Ishikawa (cell line): ENCODE data around the gene SYNPO.

ENCODE experiments used
- CEBPB ChIP-seq: IDR thresholded peaks from 2 replicates; pipeline ENCODE4 v1.6.1; 2012
- CREB1 ChIP-seq: IDR thresholded peaks from 2 replicates; pipeline ENCODE4 v1.6.1; 2012; ENCODE audit warnings: low read depth
- EGR1 ChIP-seq: IDR thresholded peaks from 2 replicates; pipeline ENCODE4 v1.6.1; 2012
- EP300 ChIP-seq: IDR thresholded peaks from 2 replicates; pipeline ENCODE4 v1.6.1; 2012; ENCODE audit warnings: borderline replicate concordance
- FOXM1 ChIP-seq: IDR thresholded peaks from 2 replicates; pipeline ENCODE4 v1.6.1; 2012; ENCODE audit warnings: low read depth, borderline replicate concordance
- MAX ChIP-seq: IDR thresholded peaks from 2 replicates; pipeline ENCODE4 v1.6.1; 2012
- NFIC ChIP-seq: IDR thresholded peaks from 2 replicates; pipeline ENCODE4 v1.6.1; 2012
- RAD21 ChIP-seq: IDR thresholded peaks from 2 replicates; pipeline ENCODE4 v1.6.1; 2012; ENCODE audit warnings: low read depth
- REST ChIP-seq: IDR thresholded peaks from 2 replicates; pipeline ENCODE4 v1.6.1; 2012; ENCODE audit warnings: low read depth, mild to moderate bottlenecking
- TAF1 ChIP-seq: IDR thresholded peaks from 2 replicates; pipeline ENCODE4 v1.6.1; 2012; ENCODE audit warnings: low read depth, mild to moderate bottlenecking
- TCF12 ChIP-seq: IDR thresholded peaks from 2 replicates; pipeline ENCODE4 v1.6.1; 2012; ENCODE audit warnings: low read depth
- TEAD4 ChIP-seq: IDR thresholded peaks from 2 replicates; pipeline ENCODE4 v1.6.1; 2012
- YY1 ChIP-seq: IDR thresholded peaks from 2 replicates; pipeline ENCODE4 v1.6.1; 2012; ENCODE audit warnings: low read depth
- ZBTB7A ChIP-seq: IDR thresholded peaks from 2 replicates; pipeline ENCODE4 v1.6.1; 2012; ENCODE audit warnings: low read depth
- TF ChIP-seq, protein P1 (sequence below): IDR thresholded peaks from 2 replicates; pipeline ENCODE4 v1.6.1; 2012

The SYNPO gene

DNA sequence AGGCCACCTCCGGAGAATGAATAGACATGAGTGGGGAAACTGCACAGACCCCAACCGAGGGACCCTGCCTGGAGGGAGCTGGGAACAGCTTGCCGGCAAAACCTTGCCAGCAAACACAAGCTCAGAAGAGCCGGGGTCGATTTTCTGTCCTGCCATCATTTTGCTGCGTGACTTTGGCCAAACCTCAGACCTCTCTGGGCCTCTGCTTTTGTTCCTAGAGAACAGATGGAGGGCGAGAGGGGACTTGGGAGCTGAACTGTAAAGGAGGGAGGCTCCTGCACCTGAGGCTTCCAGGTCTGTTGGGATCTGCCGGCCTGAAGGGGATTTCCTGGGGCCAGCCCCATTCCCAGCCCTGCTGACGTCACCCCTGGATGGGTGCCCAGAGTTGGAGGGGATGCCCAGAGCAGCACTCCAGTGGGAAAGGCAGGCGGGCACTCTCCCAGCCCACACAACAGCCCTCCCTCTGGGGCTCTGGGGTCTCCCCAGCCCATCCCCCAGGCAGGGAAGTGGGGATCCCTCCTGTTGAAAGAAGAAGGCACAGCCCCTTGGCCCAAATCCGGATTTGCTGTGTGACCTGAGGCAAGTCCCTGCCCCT is 40.4 kb upstream of the SYNPO start:
- TF ChIP-seq TAF1 (no peak), NFIC (peak; percentile 69), CREB1 (no peak; the same call in 1 of the 2 replicates), TCF12 (no peak)

DNA sequence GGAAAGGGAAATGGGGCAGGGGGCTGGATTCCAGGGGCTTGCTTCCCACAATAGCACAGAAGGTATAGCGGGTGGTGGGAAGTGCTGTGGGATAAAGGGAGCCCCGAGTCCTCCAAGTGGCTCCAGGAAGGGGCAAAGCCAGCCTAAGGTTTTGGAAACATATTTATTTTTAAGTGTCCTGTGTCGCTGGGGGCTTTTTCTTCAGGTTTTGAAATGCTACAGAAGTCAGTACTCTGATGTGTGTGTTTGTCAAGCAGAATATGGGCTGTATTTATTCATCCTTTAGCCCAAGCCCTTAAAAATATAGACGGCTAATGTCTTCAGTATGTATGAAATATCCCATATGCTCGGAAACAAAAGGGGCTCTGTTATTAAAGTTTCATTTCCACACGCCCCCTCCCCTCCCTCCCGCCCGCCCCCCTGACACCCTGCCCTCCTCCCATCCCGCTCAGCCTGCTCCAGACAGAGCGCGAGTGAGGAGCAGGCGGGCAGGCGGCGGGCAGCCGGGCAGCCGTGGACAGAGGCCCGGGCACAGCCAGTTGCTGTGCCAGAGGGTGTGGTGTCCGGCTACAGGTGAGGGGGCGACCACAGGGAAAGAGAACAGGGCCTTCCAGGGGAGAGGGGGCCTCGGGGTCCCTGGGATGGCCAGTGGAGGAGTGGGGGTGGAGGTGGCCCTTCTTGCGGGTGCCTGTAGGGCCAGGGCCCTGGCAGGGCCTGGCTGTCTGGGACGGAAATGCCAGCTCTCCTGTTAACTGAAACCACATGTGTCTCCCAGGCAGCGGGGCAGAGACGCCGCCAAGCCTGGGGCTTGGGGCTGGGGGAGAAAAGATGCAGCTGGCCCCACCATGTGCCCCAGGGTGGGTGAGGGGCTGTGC is 39.6 kb upstream of the SYNPO start:
- TF ChIP-seq TCF12, result no peak
- TF ChIP-seq EP300, result no peak
- TF ChIP-seq, protein P1, sequence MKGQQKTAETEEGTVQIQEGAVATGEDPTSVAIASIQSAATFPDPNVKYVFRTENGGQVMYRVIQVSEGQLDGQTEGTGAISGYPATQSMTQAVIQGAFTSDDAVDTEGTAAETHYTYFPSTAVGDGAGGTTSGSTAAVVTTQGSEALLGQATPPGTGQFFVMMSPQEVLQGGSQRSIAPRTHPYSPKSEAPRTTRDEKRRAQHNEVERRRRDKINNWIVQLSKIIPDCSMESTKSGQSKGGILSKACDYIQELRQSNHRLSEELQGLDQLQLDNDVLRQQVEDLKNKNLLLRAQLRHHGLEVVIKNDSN, result no peak

- no peak for TF ChIP-seq NFIC
- no peak for TF ChIP-seq TAF1
- no peak for TF ChIP-seq ZBTB7A
- TF ChIP-seq TEAD4, result no peak
- no peak for TF ChIP-seq EP300
- no peak for TF ChIP-seq RAD21
- no peak for TF ChIP-seq YY1
- TF ChIP-seq REST, result no peak
- TF ChIP-seq CREB1, result no peak
- no peak for TF ChIP-seq FOXM1
- TF ChIP-seq, protein P1, result no peak
- TF ChIP-seq CEBPB, result no peak
- TF ChIP-seq EGR1, result no peak
- no peak for TF ChIP-seq TCF12
- TF ChIP-seq MAX, result no peak
Observed at GRCh38 chr5:150601491-150602345, 38.7 kb upstream of the SYNPO start.

DNA sequence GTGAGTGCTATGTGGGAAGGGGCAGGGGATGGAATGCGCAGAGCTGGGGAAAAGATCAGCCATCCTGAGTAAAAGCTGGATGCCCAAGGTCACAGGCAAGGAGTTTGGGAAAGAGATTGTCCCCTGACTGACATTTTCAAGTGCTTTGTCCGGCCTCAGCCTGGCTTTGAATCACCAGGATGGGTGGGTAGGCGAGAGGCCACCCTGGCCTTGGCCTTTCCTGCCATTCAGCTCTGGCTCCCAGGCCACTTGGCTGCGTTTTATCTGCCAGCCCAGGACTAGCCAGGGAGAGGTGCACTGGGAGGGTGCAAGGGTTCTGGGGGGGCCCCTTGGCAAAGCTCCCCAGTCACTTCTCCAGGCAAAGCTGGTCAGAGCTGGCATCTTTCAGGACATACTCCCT is 37.4 kb upstream of the SYNPO start:
- no peak for TF ChIP-seq TCF12
- TF ChIP-seq CREB1, result no peak
- TF ChIP-seq EP300, result no peak
- no peak for TF ChIP-seq ZBTB7A
- TF ChIP-seq YY1, result no peak
- no peak for TF ChIP-seq TEAD4
- no peak for TF ChIP-seq CEBPB
- TF ChIP-seq TAF1, result no peak
- TF ChIP-seq NFIC, result no peak
- no peak for TF ChIP-seq MAX
- no peak for TF ChIP-seq EGR1

DNA sequence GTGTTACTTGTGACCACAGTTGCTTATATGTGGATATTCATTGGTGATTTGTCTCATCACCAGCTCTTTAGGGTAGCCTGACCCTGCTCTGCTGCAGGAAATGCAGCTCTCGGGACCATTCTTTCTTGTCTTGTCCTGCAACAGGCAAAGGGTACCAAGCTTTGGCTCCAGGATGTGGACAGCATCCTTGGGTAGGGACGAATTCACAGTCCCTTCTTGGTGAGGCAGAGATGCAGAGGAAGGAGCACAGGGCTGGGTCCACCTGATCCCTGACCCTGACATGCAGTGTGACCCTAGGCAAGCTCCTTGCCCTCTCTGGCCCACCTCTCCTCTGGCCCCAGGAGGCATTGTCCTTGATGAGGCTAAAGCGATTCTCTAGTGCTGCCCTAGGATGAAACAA is 37.0 kb upstream of the SYNPO start:
- TF ChIP-seq TEAD4, result no peak

GRCh38 chr5:150604010-150604409 is 36.5 kb upstream of the SYNPO start:
- TF ChIP-seq FOXM1, result no peak
- no peak for TF ChIP-seq EP300
- no peak for TF ChIP-seq RAD21
- no peak for TF ChIP-seq TEAD4
- no peak for TF ChIP-seq TAF1
- TF ChIP-seq MAX, result no peak
- TF ChIP-seq NFIC, result no peak
- TF ChIP-seq, protein P1, result no peak
- no peak for TF ChIP-seq TCF12
- no peak for TF ChIP-seq EGR1
- no peak for TF ChIP-seq ZBTB7A
- TF ChIP-seq REST, result no peak
- TF ChIP-seq CREB1, result no peak
- no peak for TF ChIP-seq YY1
